Measurements from ENCODE around the gene SMAD6.

Gene SMAD6

DNA sequence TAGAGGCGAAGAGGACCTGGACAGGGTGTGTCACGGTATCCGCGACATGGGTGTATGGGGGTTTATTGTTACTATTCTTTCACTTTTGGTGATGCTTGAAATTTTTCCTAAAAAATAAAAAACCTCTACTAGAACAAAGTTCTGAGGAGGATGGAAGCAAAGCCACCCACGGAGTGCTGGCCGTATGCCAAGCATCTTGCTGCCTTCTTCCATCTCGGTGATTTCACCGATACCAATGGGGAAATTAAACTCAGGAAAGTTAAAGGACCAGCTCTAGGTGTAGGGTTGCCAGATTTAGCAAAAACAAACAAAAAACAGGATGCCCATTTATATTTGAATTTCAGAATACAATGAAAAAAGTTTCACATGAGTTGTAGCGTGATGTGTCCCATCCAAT, 33.9 kb downstream of the SMAD6 start:
- Histone ChIP-seq H3K36me3 (ENCODE audit: insufficient read depth) (no peaks in the 10 kb centered on the region), H3K79me2 (ENCODE audit: insufficient read depth, low read depth) (no peaks in the 10 kb centered on the region), H3K9ac (no peak overlapping the region), H2AFZ (ENCODE audit: low read depth) (no peak overlapping the region), H3K4me3 (IDR thresholded peaks at IDR 0.05; ENCODE audit: insufficient read depth, low read depth, low read length) (no peak overlapping the region), H3K27ac (no peak overlapping the region), H3K27me3 (ENCODE audit: insufficient read depth, low read depth) (no peaks in the 10 kb centered on the region), H4K20me1 (ENCODE audit: insufficient read depth) (no peaks in the 10 kb centered on the region), H3K4me2 (no peak overlapping the region), H3K4me1 (ENCODE audit: low read depth, poor library complexity, severe bottlenecking) (no peaks in the 10 kb centered on the region)
- no peak for TF ChIP-seq CTCF (conservative IDR thresholded peaks at IDR 0.05; ENCODE audit: low read depth, low read length)

- no peak for TF ChIP-seq CTCF (conservative IDR thresholded peaks at IDR 0.05; ENCODE audit: low read depth, low read length)
- Histone ChIP-seq H3K4me3 (IDR thresholded peaks at IDR 0.05; ENCODE audit: insufficient read depth, low read depth, low read length) (no peak overlapping the region), H3K4me2 (no peak overlapping the region), H4K20me1 (ENCODE audit: insufficient read depth) (no peaks in the 10 kb centered on the region), H3K36me3 (ENCODE audit: insufficient read depth) (no peaks in the 10 kb centered on the region), H3K27ac (no peak overlapping the region), H3K9ac (no peak overlapping the region), H3K4me1 (ENCODE audit: low read depth, poor library complexity, severe bottlenecking) (no peaks in the 10 kb centered on the region), H2AFZ (ENCODE audit: low read depth) (no peak overlapping the region), H3K79me2 (ENCODE audit: insufficient read depth, low read depth) (no peaks in the 10 kb centered on the region), H3K27me3 (ENCODE audit: insufficient read depth, low read depth) (no peaks in the 10 kb centered on the region)
These were observed 35.4 kb downstream of the SMAD6 start for GRCh38 chr15:66737243-66738010.

GRCh38 chr15:66738116-66738515, 36.1 kb downstream of the SMAD6 start:
- Histone ChIP-seq H3K4me2 (no peak overlapping the region), H3K9ac (no peak overlapping the region), H3K4me1 (ENCODE audit: low read depth, poor library complexity, severe bottlenecking) (no peaks in the 10 kb centered on the region), H3K79me2 (ENCODE audit: insufficient read depth, low read depth) (no peaks in the 10 kb centered on the region), H3K36me3 (ENCODE audit: insufficient read depth) (no peaks in the 10 kb centered on the region), H3K27ac (no peak overlapping the region), H3K27me3 (ENCODE audit: insufficient read depth, low read depth) (no peaks in the 10 kb centered on the region), H4K20me1 (ENCODE audit: insufficient read depth) (no peaks in the 10 kb centered on the region), H2AFZ (ENCODE audit: low read depth) (no peak overlapping the region), H3K4me3 (IDR thresholded peaks at IDR 0.05; ENCODE audit: insufficient read depth, low read depth, low read length) (no peak overlapping the region)
- no peak for TF ChIP-seq CTCF (conservative IDR thresholded peaks at IDR 0.05; ENCODE audit: low read depth, low read length)

DNA sequence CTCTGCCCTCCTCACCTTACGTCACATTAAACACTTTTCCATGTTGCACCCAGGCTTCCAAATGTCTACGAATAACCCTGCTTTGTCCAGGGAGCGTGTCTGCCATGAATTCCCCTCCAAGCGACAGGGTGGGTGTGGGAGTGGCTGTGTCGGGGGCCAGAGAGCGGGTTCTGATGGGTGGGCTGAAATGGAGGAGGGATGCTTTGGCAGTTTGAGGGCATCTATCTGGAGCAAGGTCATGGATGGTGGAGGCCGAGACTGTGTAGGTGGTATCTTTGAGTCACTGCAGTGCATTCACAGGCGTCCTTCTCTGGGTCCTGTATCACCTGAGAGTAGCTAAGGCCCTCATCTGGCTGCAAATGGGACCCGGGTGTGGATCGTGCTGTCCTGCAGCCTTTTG, 36.6 kb downstream of the SMAD6 start:
- no peaks in the 10 kb centered on the region for H4K20me1 ChIP-seq (ENCODE audit: insufficient read depth)
- H3K4me2 ChIP-seq, result no peak overlapping the region
- no peaks in the 10 kb centered on the region for H3K36me3 ChIP-seq (ENCODE audit: insufficient read depth)
- no peak overlapping the region for H3K27ac ChIP-seq
- H3K4me1 ChIP-seq (ENCODE audit: low read depth, poor library complexity, severe bottlenecking), result no peaks in the 10 kb centered on the region
- TF ChIP-seq CTCF (conservative IDR thresholded peaks at IDR 0.05; ENCODE audit: low read depth, low read length), result no peak
- H3K4me3 ChIP-seq (IDR thresholded peaks at IDR 0.05; ENCODE audit: insufficient read depth, low read depth, low read length), result no peak overlapping the region
- H3K9ac ChIP-seq, result no peak overlapping the region
- no peaks in the 10 kb centered on the region for H3K27me3 ChIP-seq (ENCODE audit: insufficient read depth, low read depth)
- no peaks in the 10 kb centered on the region for H3K79me2 ChIP-seq (ENCODE audit: insufficient read depth, low read depth)
- H2AFZ ChIP-seq (ENCODE audit: low read depth), result no peak overlapping the region

All from KMS-11 (cell line).